Suprapubic skin (tissue), 4 donors: ENCODE measurements around the gene DLG1. TPM values are rescaled to one million over a fixed set of nuclear protein-coding genes. Genes with fewer than 3 reads are reported as not detected.

Experiments
- DNase-seq, 2 donors: peaks; one replicate each; pipeline ENCODE4 v3.0.0-alpha.2; 2019; ENCODE audit warnings: low spot score in 2 of 2
- H3K27ac ChIP-seq: fragments of 200-600 bp; sonication (generic); one replicate; pipeline ENCODE4 v1.5.1; 2019
- H3K27me3 ChIP-seq: fragments of 200-600 bp; sonication (generic); one replicate; pipeline ENCODE4 v1.5.1; 2019
- H3K36me3 ChIP-seq: fragments of 200-600 bp; sonication (generic); one replicate; pipeline ENCODE4 v1.5.1; 2019
- H3K4me1 ChIP-seq: fragments of 200-600 bp; sonication (generic); one replicate; pipeline ENCODE4 v1.5.1; 2019
- H3K4me3 ChIP-seq: fragments of 200-600 bp; sonication (generic); one replicate; pipeline ENCODE4 v1.5.1; 2019; ENCODE audit warnings: mild to moderate bottlenecking
- H3K9me3 ChIP-seq: fragments of 200-600 bp; sonication (generic); one replicate; pipeline ENCODE4 v1.5.1; 2019
- CTCF ChIP-seq, 2 donors: fragments of 200-600 bp in 1 of 2; fragments of 450-650 bp in 1 of 2; sonication (generic) in 1 of 2; IDR thresholded peaks; one replicate each; pipeline ENCODE4 v1.5.1; 2016 to 2019; ENCODE audit warnings: antibody characterized with exemption in 2 of 2, mild to moderate bottlenecking in 1 of 2, moderate library complexity in 1 of 2
- EP300 ChIP-seq: sonication (generic); formaldehyde crosslinking; IDR thresholded peaks from one replicate; pipeline ENCODE4 v1.6.1; 2017; ENCODE audit warnings: antibody characterized with exemption
- POLR2A ChIP-seq, 2 donors: fragments of 450-650 bp; IDR thresholded peaks; one replicate each; pipeline ENCODE4 v1.6.1; 2017; ENCODE audit warnings: antibody characterized with exemption in 2 of 2, mild to moderate bottlenecking in 2 of 2, moderate library complexity in 2 of 2
- POLR2AphosphoS5 ChIP-seq, 3 donors: sonication (generic); formaldehyde crosslinking; IDR thresholded peaks; one replicate each; pipeline ENCODE4 v1.6.1; 2017; ENCODE audit warnings: antibody characterized with exemption in 3 of 3
- WGBS: methylation state at CpG from one replicate; pipeline ENCODE4 v1.1.5; 2018; 5-methylcytosine and 5-hydroxymethylcytosine counted together
- total RNA-seq, 4 donors: library from RNA; depleted of rRNA; stranded (reverse); fragments of >200 nt; gene quantifications; one replicate each; pipeline ENCODE4 v1.1.0, GENCODE V29; 2016

Gene DLG1
- total RNA-seq, 4 donors from 2014 or later: 86.2 to 140 (median 103) TPM

DNA sequence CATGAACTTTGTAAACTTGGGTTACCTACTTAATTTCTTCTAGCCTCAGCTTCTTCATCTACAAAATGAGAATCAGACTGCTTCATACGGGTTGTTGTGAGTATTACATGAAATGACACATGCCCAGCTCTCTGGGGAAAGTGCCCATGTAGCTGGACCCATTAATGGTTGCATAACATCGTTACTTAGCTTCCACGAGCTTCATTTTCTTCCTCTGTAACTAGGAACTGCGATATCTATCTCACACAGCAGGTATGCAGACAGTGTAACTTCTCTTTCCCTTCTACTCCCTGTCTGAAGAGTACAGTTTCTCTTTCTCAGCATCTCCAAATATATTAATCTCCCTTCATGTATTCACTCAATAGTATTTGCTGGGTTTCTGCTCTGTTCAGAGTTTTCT is 37.9 kb upstream of the DLG1 start:
- H3K4me3 ChIP-seq: no peak overlapping the region
- WGBS: 73% methylated on average over 4 of the region's 4 CpGs
- H3K27me3 ChIP-seq: no peaks in the 10 kb centered on the region
- peaks cover 7% of the 10 kb centered on the region for H3K4me1 ChIP-seq
- H3K36me3 ChIP-seq: no peaks in the 10 kb centered on the region
- no peaks in the 10 kb centered on the region for H3K9me3 ChIP-seq
- no peak for DNase-seq
- no peak overlapping the region for H3K27ac ChIP-seq
- TF ChIP-seq POLR2AphosphoS5 (IDR thresholded peaks at IDR 0.05): no peak
- TF ChIP-seq POLR2A (IDR thresholded peaks at IDR 0.05): no peak
- no peak for TF ChIP-seq EP300

- H3K27me3 ChIP-seq: no peaks in the 10 kb centered on the region
- no peak for DNase-seq
- H3K4me3 ChIP-seq: no peak overlapping the region
- TF ChIP-seq POLR2AphosphoS5 (IDR thresholded peaks at IDR 0.05): no peak
- TF ChIP-seq EP300: no peak
- no peak for TF ChIP-seq CTCF (IDR thresholded peaks at IDR 0.05)
- TF ChIP-seq POLR2A (IDR thresholded peaks at IDR 0.05): no peak
- no peaks in the 10 kb centered on the region for H3K36me3 ChIP-seq
- WGBS: 92% methylated on average over 13 of the region's 13 CpGs
- peaks cover 7% of the 10 kb centered on the region for H3K4me1 ChIP-seq
- no peaks in the 10 kb centered on the region for H3K9me3 ChIP-seq
- H3K27ac ChIP-seq: no peak overlapping the region
Observed at GRCh38 chr3:197335428-197336132, 37.2 kb upstream of the DLG1 start.

GRCh38 chr3:197333901-197334639 is 35.7 kb upstream of the DLG1 start:
- 91% methylated on average over 10 of the region's 11 CpGs for WGBS

DNA sequence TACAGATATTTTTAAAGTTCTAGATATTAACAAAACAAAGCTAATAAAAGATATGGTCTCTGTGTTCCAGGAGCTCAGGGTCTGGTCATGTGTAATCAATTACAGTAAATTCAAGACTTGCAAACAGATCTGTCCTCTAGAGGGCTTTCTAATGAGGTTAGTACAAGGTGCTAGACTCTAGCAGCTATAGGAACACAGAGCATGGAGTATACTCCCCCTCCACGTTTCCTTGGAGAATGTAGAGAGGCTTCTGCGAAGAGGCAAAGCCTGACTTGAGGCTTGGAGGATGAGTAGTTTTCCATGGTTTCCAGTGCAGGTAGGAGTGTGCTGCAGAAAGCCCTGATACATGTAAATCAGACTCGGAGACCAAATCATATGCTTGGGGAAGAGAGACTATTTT is 32.7 kb upstream of the DLG1 start:
- H3K9me3 ChIP-seq: no peaks in the 10 kb centered on the region
- no peaks in the 10 kb centered on the region for H3K27me3 ChIP-seq
- H3K4me3 ChIP-seq: no peak overlapping the region
- no peak for TF ChIP-seq POLR2A (IDR thresholded peaks at IDR 0.05)
- TF ChIP-seq CTCF (IDR thresholded peaks at IDR 0.05): no peak
- TF ChIP-seq POLR2AphosphoS5 (IDR thresholded peaks at IDR 0.05): no peak
- TF ChIP-seq EP300: no peak
- H3K36me3 ChIP-seq: no peaks in the 10 kb centered on the region
- WGBS: 69% methylated on average over 3 of the region's 3 CpGs
- no peaks in the 10 kb centered on the region for H3K4me1 ChIP-seq
- no peak for DNase-seq
- H3K27ac ChIP-seq: no peak overlapping the region

More at GRCh38 chr3:197333901-197334639, 35.7 kb upstream of the DLG1 start:
- DNase-seq: no peak
- Histone ChIP-seq H3K9me3 (no peaks in the 10 kb centered on the region), H3K36me3 (no peaks in the 10 kb centered on the region), H3K27ac (no peak overlapping the region), H3K27me3 (no peaks in the 10 kb centered on the region), H3K4me3 (no peak overlapping the region), H3K4me1 (no peaks in the 10 kb centered on the region)
- TF ChIP-seq POLR2AphosphoS5 (IDR thresholded peaks at IDR 0.05) (no peak), EP300 (no peak), CTCF (IDR thresholded peaks at IDR 0.05) (no peak), POLR2A (IDR thresholded peaks at IDR 0.05) (no peak)

GRCh38 chr3:197329382-197329781 is 31.0 kb upstream of the DLG1 start:
- Histone ChIP-seq H3K9me3 (no peaks in the 10 kb centered on the region), H3K27ac (no peak overlapping the region), H3K27me3 (no peaks in the 10 kb centered on the region), H3K36me3 (no peaks in the 10 kb centered on the region), H3K4me3 (no peak overlapping the region), H3K4me1 (no peaks in the 10 kb centered on the region)
- TF ChIP-seq POLR2A (IDR thresholded peaks at IDR 0.05) (no peak), EP300 (no peak)
- DNase-seq: no peak
- whole genome bisulfite sequencing: 65% methylated on average over 3 of the region's 3 CpGs

DNA sequence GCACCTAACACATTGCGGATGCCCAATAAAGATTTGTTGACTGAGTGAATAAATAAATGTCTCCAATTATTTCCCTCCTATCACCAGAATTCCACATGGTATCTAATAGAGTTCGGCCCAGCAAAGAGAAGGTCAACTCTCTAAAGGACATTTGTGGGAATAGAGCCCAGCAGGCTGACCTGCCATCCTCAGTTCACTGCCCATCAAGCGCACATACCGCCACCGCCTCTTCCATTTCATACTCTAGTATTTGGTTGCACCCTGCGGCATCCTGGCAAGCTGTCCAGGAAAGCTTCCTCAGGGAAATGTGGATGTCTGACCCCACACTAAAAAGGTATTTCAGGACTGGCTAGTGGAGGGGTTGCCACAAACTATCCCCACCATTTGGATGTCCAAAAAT is 29.8 kb upstream of the DLG1 start:
- over 99% methylated on average over 6 of the region's 6 CpGs for WGBS
- H3K36me3 ChIP-seq: no peaks in the 10 kb centered on the region

More for the DNA sequence above, 29.8 kb upstream of the DLG1 start:
- Histone ChIP-seq H3K4me1 (no peaks in the 10 kb centered on the region), H3K27me3 (no peaks in the 10 kb centered on the region), H3K4me3 (no peak overlapping the region), H3K9me3 (no peaks in the 10 kb centered on the region), H3K27ac (no peak overlapping the region)
- DNase-seq: no peak
- TF ChIP-seq POLR2A (IDR thresholded peaks at IDR 0.05) (no peak), POLR2AphosphoS5 (IDR thresholded peaks at IDR 0.05) (no peak), EP300 (no peak), CTCF (IDR thresholded peaks at IDR 0.05) (no peak)
